Activated T-helper 17 cell treated with anti-CD3 and anti-CD28 coated beads, Interleukin-2, amount 50 U/mL, for 72 hours (primary cell): ENCODE data around the gene HOXB9. TPM values are rescaled to one million over a fixed set of nuclear protein-coding genes. Genes with fewer than 3 reads are reported as not detected.

ENCODE experiments used
- ATAC-seq: fragments of 150-1000 bp; cut with Tn5 transposase; replicated peaks from 2 replicates; pipeline ENCODE4 v1.10.0; 2021; ENCODE audit warnings: mild to moderate bottlenecking, moderate library complexity
- H3K27ac Mint-ChIP-seq: one replicate; pipeline ENCODE4 v1.8.0; 2022; ENCODE audit warnings: mixed read lengths
- H3K27me3 Mint-ChIP-seq: one replicate; pipeline ENCODE4 v1.8.0; 2022; ENCODE audit warnings: mixed read lengths
- H3K36me3 Mint-ChIP-seq: one replicate; pipeline ENCODE4 v1.8.0; 2022; ENCODE audit warnings: low read depth, mild to moderate bottlenecking, mixed read lengths
- H3K4me1 Mint-ChIP-seq: one replicate; pipeline ENCODE4 v1.8.0; 2022; ENCODE audit warnings: mixed read lengths
- H3K4me3 Mint-ChIP-seq: one replicate; pipeline ENCODE4 v1.8.0; 2022; ENCODE audit warnings: mild to moderate bottlenecking, mixed read lengths
- H3K9me3 Mint-ChIP-seq: one replicate; pipeline ENCODE4 v1.8.0; 2022; ENCODE audit warnings: mixed read lengths
- total RNA-seq, 2 donors: library from RNA; stranded (reverse); gene quantifications; one replicate each; pipeline ENCODE4 v1.2.3, GENCODE V29; 2022

The HOXB9 gene
- total RNA-seq, 2 donors from 2014 or later = 0.40 to 0.58 TPM

DNA sequence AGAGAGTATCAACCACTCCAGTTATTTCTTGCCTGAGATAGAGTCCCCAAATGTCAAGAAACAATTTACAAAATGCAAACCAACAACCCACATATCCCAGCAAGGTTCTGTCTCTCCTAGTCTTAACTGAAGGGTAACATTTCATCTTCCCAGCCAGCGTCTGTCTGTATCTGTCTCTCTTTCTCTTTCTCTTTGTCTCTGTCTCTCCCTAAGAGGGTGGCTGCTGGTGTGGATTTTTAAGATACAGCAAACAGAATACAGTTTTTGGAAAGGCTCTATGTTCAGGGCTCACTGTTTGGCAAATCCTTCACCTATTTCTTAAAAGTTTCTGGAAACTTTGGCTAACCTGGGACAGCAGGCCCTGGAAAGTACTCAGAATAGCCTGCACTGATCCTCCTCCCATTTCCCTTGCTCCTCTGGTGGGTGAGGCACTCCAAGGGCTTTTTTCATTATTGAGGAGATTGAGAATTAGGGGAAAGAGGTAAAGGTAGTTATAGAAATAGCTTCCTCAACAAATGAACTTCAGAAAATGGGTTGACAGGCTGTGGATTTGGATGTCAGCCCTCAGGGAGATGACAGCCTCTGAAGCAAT, 54.2 kb downstream of the HOXB9 start:
- Mint-ChIP-seq H3K9me3 (no peaks in the 10 kb centered on the region), H3K36me3 (no peaks in the 10 kb centered on the region), H3K27ac (no peak overlapping the region), H3K4me3 (no peak overlapping the region), H3K27me3 (peaks cover 7% of the 10 kb centered on the region), H3K4me1 (no peaks in the 10 kb centered on the region)
- ATAC-seq = no peak

Other genes starting within 250 kb of the HOXB9 start
- gene SKAP1, start 196.1 kb downstream of the HOXB9 start, total RNA-seq = 100 to 1,000 TPM in 1 of 2 donors, 10 to 100 TPM in 1; 71.4 to 103 TPM
- not detected for gene HOXB1, start 95.3 kb downstream of the HOXB9 start, total RNA-seq
- 10 to 100 TPM in 1 of 2 donors, 1 to 10 TPM in 1; 2.0 to 15.3 TPM for gene HOXB2, start 81.2 kb downstream of the HOXB9 start, total RNA-seq
- gene HOXB4, start 48.0 kb downstream of the HOXB9 start, total RNA-seq = 1 to 10 TPM; 2.6 to 2.8 TPM
- 1 to 10 TPM; 3.1 to 5.4 TPM for gene HOXB3, start 36.1 kb downstream of the HOXB9 start, total RNA-seq
- not detected for gene HOXB5, start 32.6 kb downstream of the HOXB9 start, total RNA-seq
- under 1 TPM; 0.37 to 0.39 TPM for gene HOXB6, start 21.4 kb downstream of the HOXB9 start, total RNA-seq
- under 1 TPM in 1 of 2 donors, not detected in 1; 0.95 TPM for gene HOXB7, start 15.3 kb downstream of the HOXB9 start, total RNA-seq
- not detected for gene HOXB8, start 11.1 kb downstream of the HOXB9 start, total RNA-seq
- not detected for gene PRAC1, start 96.2 kb upstream of the HOXB9 start, total RNA-seq
- not detected for gene PRAC2, start 96.8 kb upstream of the HOXB9 start, total RNA-seq
- not detected for gene HOXB13, start 102.4 kb upstream of the HOXB9 start, total RNA-seq
- not detected for gene TTLL6, start 190.9 kb upstream of the HOXB9 start, total RNA-seq
- gene CALCOCO2, start 204.7 kb upstream of the HOXB9 start, total RNA-seq = 100 to 1,000 TPM; 101 to 130 TPM